CD4-positive, alpha-beta T cell treated with Interleukin-2 at 100 ng/mL for 4 hours (primary cell): ENCODE results near the gene ZNF525.
"Not testable (repeated sequence)": the region's sequence is repeated elsewhere in the genome, so short reads cannot be mapped to it uniquely, and the experiment has no call there.

Experiments used
- DNase-seq: peaks from one replicate; pipeline ENCODE4 v3.0.0-alpha.2; 2020; ENCODE audit warnings: low spot score

ZNF525 gene

GRCh38 chr19:53365134-53365898, at the start of gene ZNF525:
Gene ZNF525 (plus strand): TSS chr19:53365705. CDS start chr19:53372282, 6,577 bp downstream.
- peak; percentile 96 for DNase-seq

DNA sequence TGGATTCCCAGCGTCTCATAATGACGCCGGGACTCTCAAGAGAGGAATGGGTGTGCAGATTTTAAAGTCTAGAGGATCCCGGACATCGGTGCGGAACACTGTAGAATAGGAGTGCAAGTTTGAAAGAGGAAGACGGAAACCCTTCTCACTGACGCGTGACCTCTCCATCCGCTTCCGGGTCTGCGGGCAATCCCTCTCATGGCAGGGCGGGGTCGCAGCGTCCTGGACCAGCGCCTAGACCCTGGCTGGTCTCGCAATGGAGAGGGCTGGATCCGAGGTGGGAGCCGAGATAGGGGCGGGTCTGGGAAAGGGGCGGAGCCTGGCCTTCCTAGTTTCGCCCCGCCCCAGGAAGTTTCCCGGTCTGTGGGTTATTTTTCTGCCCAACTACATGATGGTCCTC, 36.5 kb upstream of the ZNF525 start:
- no peak for DNase-seq

GRCh38 chr19:53332484-53332883, 33.0 kb upstream of the ZNF525 start:
- no peak for DNase-seq

DNA sequence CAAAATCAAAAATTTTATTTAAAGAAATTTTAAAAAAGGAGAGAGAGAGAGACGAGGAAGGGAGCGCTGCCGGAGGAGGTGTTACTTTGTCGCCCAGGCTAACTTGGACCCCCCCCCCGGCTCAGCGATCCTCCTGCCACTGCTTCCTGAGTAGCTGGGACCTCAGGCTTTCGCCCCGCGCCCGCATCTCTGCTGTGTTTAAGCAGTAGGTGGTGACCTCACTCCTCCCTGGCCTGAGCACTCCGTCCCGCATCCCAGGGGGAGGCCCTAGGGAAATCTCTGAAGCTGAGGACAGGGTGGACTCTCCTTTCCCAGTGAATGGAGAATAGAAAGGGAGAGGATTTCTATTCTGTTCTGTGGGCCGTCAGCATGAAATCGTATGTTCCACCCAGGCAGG, 32.4 kb upstream of the ZNF525 start:
- DNase-seq: peak; percentile 5

DNA sequence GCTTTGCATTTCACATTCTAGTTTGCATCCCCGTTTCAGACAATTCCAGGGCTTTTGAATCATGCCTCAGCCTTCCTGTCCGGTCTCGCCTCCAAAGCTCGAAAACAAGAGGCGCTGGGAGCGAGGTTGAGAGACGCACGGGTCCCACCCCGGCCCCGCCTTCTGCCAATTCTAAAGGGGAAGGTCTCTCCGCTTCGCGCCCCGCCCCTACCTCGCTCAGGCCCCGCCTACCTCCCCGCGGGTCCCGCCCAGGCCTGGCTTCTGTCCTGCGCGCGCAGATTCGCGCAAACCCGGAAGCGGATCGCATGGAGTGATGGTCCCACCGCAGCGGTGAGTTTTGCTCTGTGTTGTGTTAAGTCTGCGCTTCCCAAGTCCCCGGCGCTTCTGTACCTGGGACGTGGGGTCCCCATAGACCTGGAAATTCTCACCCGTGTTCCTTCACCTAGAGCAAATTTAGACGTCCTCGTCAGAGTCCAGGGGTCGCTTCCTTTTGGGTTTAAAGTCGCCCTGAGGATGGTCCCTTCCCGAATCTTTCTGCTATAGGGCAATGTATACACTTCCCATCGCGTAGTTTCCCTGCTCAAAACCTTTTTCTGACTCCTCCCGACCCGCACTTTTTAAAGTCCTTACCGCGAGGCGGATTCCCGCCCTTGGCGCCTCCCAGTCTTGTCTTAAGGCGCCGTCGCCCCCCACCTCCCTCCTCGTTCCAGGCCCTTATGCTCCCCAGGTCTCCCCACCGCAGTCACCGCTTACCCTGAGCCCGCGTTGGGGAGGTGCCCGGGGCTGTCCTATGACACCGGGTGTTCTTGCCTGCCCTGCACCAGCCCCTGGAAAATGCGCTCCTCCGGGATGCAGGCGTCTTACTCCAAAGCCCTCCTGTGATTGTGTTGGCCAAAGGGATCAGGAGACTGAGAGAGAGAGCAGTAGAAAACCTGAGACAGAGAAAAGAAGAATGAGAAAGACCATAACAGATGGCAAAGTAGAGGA, 31.7 kb upstream of the ZNF525 start, which contains the start of gene ZNF845:
TSS of gene ZNF845 (plus strand) at position 287 of the 987 bp plus-strand sequence. CDS start 7,559 bp downstream, outside the sequence.
- peak; percentile 95 for DNase-seq

DNA sequence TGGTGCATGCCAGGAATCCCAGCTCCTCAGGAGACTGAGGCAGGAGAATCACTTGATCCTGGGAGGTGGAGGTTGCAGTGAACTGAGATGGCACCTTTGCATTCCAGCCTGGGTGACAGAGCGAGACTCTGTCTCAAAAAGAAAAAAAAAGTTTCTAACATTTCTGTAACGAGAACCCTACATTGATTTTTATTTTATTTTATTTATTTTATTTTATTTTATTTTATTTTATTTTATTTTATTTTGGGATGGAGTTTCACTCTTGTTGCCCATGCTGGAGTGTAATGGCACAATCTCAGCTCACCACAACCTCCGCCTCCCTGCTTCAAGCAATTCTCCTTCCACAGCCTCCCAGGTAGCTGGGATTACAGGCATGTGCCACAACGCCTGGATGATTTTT, 21.1 kb upstream of the ZNF525 start:
- not testable (repeated sequence) for DNase-seq

DNA sequence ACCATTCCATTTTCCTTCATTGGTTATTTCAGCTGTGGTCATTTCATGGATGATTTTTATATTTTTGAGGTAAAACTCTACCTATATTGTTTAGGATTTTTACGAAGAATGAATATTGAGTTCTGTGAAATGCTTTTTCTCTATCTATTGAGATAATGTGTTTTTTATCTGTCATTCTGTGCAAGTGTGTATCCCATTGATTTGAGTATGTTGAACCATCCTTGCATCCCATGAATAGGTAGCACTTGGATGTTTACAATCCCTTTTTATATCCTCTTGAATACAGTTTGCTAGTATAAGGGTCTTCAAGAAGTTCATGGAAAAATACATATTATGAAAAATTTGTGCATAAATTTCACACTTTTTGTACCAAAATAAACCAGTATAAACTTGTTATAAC, 9.8 kb upstream of the ZNF525 start:
- no peak for DNase-seq

DNA sequence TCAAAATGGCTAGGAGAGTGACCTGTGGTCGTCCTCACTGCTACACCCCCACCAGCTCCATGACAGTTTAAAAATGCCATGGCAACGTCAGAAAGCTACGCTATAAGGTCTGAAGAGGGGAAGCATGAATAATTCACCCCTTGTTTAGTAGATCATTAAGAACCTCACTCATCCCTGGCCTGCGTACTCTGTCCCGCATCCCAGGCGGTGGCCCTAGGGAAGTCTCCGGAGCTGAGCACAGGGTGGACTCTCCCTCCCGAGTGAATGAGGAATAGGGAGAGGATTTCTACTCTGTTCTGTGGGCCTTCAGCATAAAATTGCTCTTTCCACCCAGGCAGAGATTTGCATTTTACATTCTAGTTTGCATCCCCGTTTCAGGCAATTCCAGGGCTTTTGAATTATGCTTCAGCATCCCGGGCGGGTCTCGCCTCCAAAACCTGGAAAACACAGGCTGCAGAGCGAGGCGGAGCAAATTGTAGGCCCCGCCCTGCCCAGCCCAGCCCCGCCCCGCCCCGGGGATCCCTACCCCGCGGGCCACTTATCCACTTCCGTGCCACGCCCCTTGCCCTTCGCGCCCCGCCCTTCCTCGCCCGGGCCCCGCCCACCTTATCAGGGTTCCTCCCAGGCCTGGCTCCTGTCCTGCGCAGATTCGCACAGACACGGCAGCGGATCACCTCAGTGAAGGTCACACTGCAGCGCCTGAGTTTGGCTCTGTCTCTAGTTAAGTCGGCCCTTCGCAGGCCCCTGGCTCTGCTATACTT, 7.5 kb upstream of the ZNF525 start:
- no peak for DNase-seq

GRCh38 chr19:53360056-53360455, 5.4 kb upstream of the ZNF525 start:
- not testable (repeated sequence) for DNase-seq

GRCh38 chr19:53365899-53366493, 491 bp downstream of the ZNF525 start:
- no peak for DNase-seq

DNA sequence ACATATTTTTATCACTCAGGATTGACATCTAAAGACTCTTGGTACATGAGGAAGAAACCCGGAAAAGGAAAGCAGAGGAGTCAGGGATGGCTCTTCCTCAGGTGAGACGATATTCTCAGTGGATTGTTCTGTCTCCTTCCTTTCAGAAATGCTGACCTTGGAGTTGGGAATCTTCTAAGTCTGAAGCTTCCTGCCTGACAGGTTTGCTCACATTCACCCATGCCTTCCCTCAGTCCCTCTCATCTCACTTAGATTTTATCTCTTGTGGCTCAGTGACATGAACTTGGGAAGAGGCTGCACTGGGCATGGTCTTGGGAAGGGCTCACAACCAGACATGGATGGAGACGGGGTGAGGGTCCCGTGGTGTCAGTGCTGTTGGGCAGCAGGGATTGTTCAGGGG, 6.7 kb downstream of the ZNF525 start:
- no peak for DNase-seq

- DNase-seq: no peak
Measured at GRCh38 chr19:53374288-53374687, 8.8 kb downstream of the ZNF525 start.

DNA sequence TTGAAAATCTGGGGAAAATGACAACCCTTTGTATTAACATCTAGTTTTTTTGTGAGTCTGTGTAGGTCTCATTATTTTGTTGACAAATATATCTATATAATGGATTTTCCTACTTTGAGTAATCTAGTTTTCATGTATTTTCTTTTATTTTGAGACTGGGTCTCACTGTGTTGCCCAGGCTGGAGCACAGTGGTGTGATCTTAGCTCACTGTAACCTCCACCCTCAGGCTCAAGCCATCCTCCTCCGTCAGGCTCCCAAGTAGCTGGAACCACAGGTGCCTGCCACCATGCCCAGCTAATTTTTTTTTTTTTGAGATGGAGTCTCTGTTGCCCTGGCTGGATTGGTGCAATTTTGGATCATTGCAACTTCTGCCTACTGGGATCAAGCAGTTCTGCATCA, 9.2 kb downstream of the ZNF525 start:
- DNase-seq: no peak

GRCh38 chr19:53381376-53381775, 15.9 kb downstream of the ZNF525 start:
- DNase-seq: no peak

DNA sequence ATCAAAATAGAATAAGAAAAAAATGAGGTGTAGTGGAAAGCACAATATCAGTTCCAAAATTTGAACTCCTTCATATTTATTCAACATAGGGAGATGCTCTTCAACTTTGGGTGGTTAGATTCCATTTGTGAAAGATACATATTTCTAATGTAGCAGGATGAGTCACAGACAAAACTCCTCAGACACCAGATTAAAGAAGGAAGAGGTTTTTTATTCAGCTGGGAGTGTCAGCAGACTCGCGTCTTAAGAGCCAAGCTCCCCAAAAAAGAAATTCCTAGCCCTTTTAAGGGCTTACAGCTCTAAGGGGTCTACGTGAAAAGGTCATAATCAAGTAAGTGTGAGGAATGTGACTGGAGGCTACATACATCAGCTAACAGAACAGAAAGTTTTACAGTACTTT, 22.7 kb downstream of the ZNF525 start:
- no peak for DNase-seq

GRCh38 chr19:53388904-53389303, 23.4 kb downstream of the ZNF525 start:
- no peak for DNase-seq

DNA sequence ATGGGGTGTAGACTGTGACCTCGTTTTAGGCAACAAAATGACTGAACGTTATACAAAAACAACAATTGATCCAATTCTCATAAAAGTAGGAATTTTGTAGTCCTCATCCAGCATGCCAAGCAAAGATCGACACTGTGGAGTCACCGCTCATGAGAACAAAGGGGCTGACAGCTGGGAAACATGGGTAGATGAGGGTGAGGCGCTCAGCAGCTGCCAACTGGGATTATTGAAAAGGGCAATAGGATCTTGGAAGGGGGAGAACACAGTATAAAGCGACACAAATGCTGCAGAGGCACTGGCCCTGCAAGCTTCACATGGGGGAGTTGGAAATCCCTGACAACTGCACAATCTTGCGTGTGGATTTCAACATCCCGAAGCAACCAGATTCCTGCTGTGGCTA, 24.1 kb downstream of the ZNF525 start:
- DNase-seq: no peak

DNA sequence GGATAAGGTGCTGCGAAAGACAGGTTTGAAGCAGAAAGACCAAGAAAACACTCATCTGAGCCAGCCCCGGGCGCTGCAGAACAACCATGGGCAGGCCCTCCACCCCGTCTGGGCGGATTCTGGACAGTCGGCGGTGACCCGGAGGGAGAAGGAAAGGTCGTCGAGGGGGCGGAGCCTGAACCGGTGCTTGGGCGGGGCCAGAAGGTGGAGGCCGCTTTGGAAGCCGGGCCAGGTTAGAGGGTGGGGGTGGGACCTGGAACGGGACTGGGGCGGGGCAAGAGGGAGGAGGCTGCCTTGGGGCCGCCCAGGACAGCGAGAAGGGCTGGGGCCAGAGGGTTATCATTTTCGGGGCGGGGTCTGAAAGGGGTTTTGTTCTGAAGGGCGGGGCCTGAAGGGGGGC, 24.5 kb downstream of the ZNF525 start:
- no peak for DNase-seq

GRCh38 chr19:53394522-53394973, 29.0 kb downstream of the ZNF525 start:
- no peak for DNase-seq

- DNase-seq: peak; percentile 96
Measured at GRCh38 chr19:53394974-53395839, 29.7 kb downstream of the ZNF525 start, which contains the start of gene ZNF765. Gene ZNF765 (plus strand): TSS chr19:53395149. CDS start chr19:53398016, 2,867 bp downstream.
